Heart left ventricle (tissue), 13 donors: ENCODE measurements around the gene DOCK4.

Source experiments
- CTCF ChIP-seq, 12 donors: fragments of 200-600 bp; sonication (generic) in 4 of 12; IDR thresholded peaks; one replicate each; pipeline versions ENCODE4 v1.5.0 to v1.8.0; 2018 to 2022; ENCODE audit warnings: antibody characterized with exemption in 12 of 12, mild to moderate bottlenecking in 5 of 12
- POLR2A ChIP-seq, 2 donors: fragments of 450-650 bp; IDR thresholded peaks; one replicate each; pipeline ENCODE4 v1.6.1; 2017; ENCODE audit warnings: antibody characterized with exemption in 2 of 2, mild to moderate bottlenecking in 2 of 2, moderate library complexity in 2 of 2
- donor health status: ischemic (EF 13 %, LVEDD 7.1; RV severe dilation, severe dysfunction).
- donor health status: DM: no; HTN: yes; CAD: no.
- donor health status: DM: no; HTN: no; CAD: no.
- donor health status: ischemic (EF 25% LVEDD 6.9; RV normal size, moderate dysfunction).
- donor health status: ischemic (EF 25% LVEDD 5.7; RV mildly dilated, moderate dysfunction).
- donor health status: ischemic (EF 35%, LVEDD 5.7; RV mildly dilated, moderate dysfunction).
- donor health status: nonischemic (EF 11% LVEDD 7.7; RV severe dilation, severe dysfunction).
- donor health status: DM: yes; HTN: yes; CAD: no.
- donor health status: PGD.
- donor health status: ischemic (EF 29% LVEDD 5.4; RV normal size, mild dysfunction).
- donor health status: nonischemic (EF 23%, LVEDD 6.1; RV moderate dilation, normal function).

- TF ChIP-seq CTCF (IDR thresholded peaks at IDR 0.05) = no peak
- TF ChIP-seq POLR2A (IDR thresholded peaks at IDR 0.05) = no peak
Observed at GRCh38 chr7:111998326-111998725, 207.9 kb downstream of the DOCK4 start.
